ENCODE data around the gene FNIP1. TPM values are rescaled to one million over a fixed set of nuclear protein-coding genes. Genes with fewer than 3 reads are reported as not detected.
"Not testable (repeated sequence)": the region's sequence is repeated elsewhere in the genome, so short reads cannot be mapped to it uniquely, and the experiment has no call there.

FNIP1 gene
- total RNA-seq, 1 experiment from 2014 or later: 25.7 TPM

GRCh38 chr5:131610198-131611063, 186.4 kb downstream of the FNIP1 start:
- DNase-seq (ENCODE audit: low read depth): peak; percentile 91

- DNase-seq (ENCODE audit: low read depth): no peak
Measured at GRCh38 chr5:131609774-131610173, 187.0 kb downstream of the FNIP1 start.

- no peak for DNase-seq (ENCODE audit: low read depth)
Measured at GRCh38 chr5:131608597-131608996, 188.2 kb downstream of the FNIP1 start.

- DNase-seq (ENCODE audit: low read depth): no peak
Measured at GRCh38 chr5:131607903-131608540, 188.8 kb downstream of the FNIP1 start.

GRCh38 chr5:131607418-131607817, 189.4 kb downstream of the FNIP1 start:
- no peak for DNase-seq (ENCODE audit: low read depth)

- no peak for DNase-seq (ENCODE audit: low read depth)
Measured at GRCh38 chr5:131605086-131605485, 191.7 kb downstream of the FNIP1 start.

- no peak for DNase-seq (ENCODE audit: low read depth)
Measured at GRCh38 chr5:131595088-131596033, 201.5 kb downstream of the FNIP1 start.

- DNase-seq (ENCODE audit: low read depth): no peak
Measured at GRCh38 chr5:131593921-131594320, 202.9 kb downstream of the FNIP1 start.

GRCh38 chr5:131593436-131593835, 203.4 kb downstream of the FNIP1 start:
- DNase-seq (ENCODE audit: low read depth): not testable (repeated sequence)

Other genes with a start within 250 kb of the FNIP1 start
- 9.7 and 10.0 TPM in 2 replicates for gene RAPGEF6, start 161.8 kb downstream of the FNIP1 start, total RNA-seq (2014; rRNA removed; shearing (Covaris generic))
- gene MEIKIN, start 148.6 kb upstream of the FNIP1 start, total RNA-seq (2014; rRNA removed; shearing (Covaris generic)): not detected in 2 replicates
- 0.03 and 0.06 TPM in 2 replicates for gene ACSL6, start 214.6 kb upstream of the FNIP1 start, total RNA-seq (2014; rRNA removed; shearing (Covaris generic))

All from HT1080 (cell line).